Activated naive CD4-positive, alpha-beta T cell treated with anti-CD3 and anti-CD28 coated beads, Interleukin-2, amount 10 ng/mL, durations not matched to agents 7 days and 5 days (primary cell): ENCODE data around the gene SSC5D.
"Not testable (repeated sequence)": the region's sequence is repeated elsewhere in the genome, so short reads cannot be mapped to it uniquely, and the experiment has no call there.

Experiments
- CTCF ChIA-PET: fragments of 350-600 bp; sonication (Branson Sonifier 250); formaldehyde crosslinking; loops from one replicate; lab custom pipeline; 2021; ENCODE audit warnings: antibody characterized with exemption; lab: Charles Lee
- DNase-seq: peaks from one replicate; pipeline ENCODE4 v3.0.0-alpha.2; 2020
- H3K27ac Mint-ChIP-seq: one replicate; pipeline ENCODE4 v1.8.0; 2021; ENCODE audit warnings: mild to moderate bottlenecking, moderate library complexity, mixed read lengths
- H3K27me3 Mint-ChIP-seq: one replicate; pipeline ENCODE4 v1.8.0; 2021; ENCODE audit warnings: mild to moderate bottlenecking, mixed read lengths
- H3K36me3 Mint-ChIP-seq: one replicate; pipeline ENCODE4 v1.8.0; 2021; ENCODE audit warnings: mixed read lengths
- H3K4me1 Mint-ChIP-seq: one replicate; pipeline ENCODE4 v1.8.0; 2021; ENCODE audit warnings: mixed read lengths
- H3K4me3 Mint-ChIP-seq: one replicate; pipeline ENCODE4 v1.8.0; 2021; ENCODE audit warnings: mild to moderate bottlenecking, moderate library complexity, mixed read lengths
- H3K9me3 Mint-ChIP-seq: one replicate; pipeline ENCODE4 v1.8.0; 2021; ENCODE audit warnings: mixed read lengths

Gene SSC5D

GRCh38 chr19:55530996-55531395 lies 42.8 kb downstream of the SSC5D start:
- no peak overlapping the region for H3K4me3 Mint-ChIP-seq
- no peaks in the 10 kb centered on the region for H3K9me3 Mint-ChIP-seq
- no peaks in the 10 kb centered on the region for H3K36me3 Mint-ChIP-seq
- DNase-seq = no peak
- H3K27me3 Mint-ChIP-seq = no peaks in the 10 kb centered on the region
- H3K4me1 Mint-ChIP-seq = no peaks in the 10 kb centered on the region
- CTCF ChIA-PET = no interaction called here
- no peak overlapping the region for H3K27ac Mint-ChIP-seq

GRCh38 chr19:55534280-55534679 lies 46.0 kb downstream of the SSC5D start:
- not testable (repeated sequence) for H3K36me3 Mint-ChIP-seq, H3K4me3 Mint-ChIP-seq
- CTCF ChIA-PET = interaction anchor here (1.5 kb wide), 1 partner anchor 72 kb away, joined by 3 read pairs; the partner anchor contains the start of gene ZNF865

GRCh38 chr19:55535173-55535964 lies 47.1 kb downstream of the SSC5D start:
- Mint-ChIP-seq H3K27me3 (no peaks in the 10 kb centered on the region), H3K36me3 (no peaks in the 10 kb centered on the region), H3K27ac (no peak overlapping the region), H3K4me1 (no peaks in the 10 kb centered on the region), H3K4me3 (no peak overlapping the region), H3K9me3 (no peaks in the 10 kb centered on the region)
- no peak for DNase-seq
- CTCF ChIA-PET = interaction anchor here (0.6 to 1.5 kb wide), 2 partner anchors 70 to 400 kb away, joined by 3 read pairs; partner anchors contain the start of gene ZNF865

More at GRCh38 chr19:55534280-55534679, 46.0 kb downstream of the SSC5D start:
- not testable (repeated sequence) for H3K9me3 Mint-ChIP-seq, H3K4me1 Mint-ChIP-seq, DNase-seq, H3K27me3 Mint-ChIP-seq, H3K27ac Mint-ChIP-seq

- CTCF ChIA-PET = no interaction called here
Measured at GRCh38 chr19:55535965-55536350, 47.7 kb downstream of the SSC5D start.

GRCh38 chr19:55536366-55536765 lies 48.1 kb downstream of the SSC5D start:
- H3K4me1 Mint-ChIP-seq = no peaks in the 10 kb centered on the region
- H3K9me3 Mint-ChIP-seq = no peaks in the 10 kb centered on the region
- H3K27me3 Mint-ChIP-seq = no peaks in the 10 kb centered on the region
- H3K4me3 Mint-ChIP-seq = no peak overlapping the region
- no peak for DNase-seq
- no peak overlapping the region for H3K27ac Mint-ChIP-seq
- CTCF ChIA-PET = no interaction called here
- no peaks in the 10 kb centered on the region for H3K36me3 Mint-ChIP-seq

More at GRCh38 chr19:55535965-55536350, 47.7 kb downstream of the SSC5D start:
- Mint-ChIP-seq H3K27ac (no peak overlapping the region), H3K27me3 (no peaks in the 10 kb centered on the region), H3K4me3 (no peak overlapping the region), H3K4me1 (no peaks in the 10 kb centered on the region), H3K36me3 (no peaks in the 10 kb centered on the region), H3K9me3 (no peaks in the 10 kb centered on the region)
- no peak for DNase-seq

GRCh38 chr19:55536951-55537740 lies 48.9 kb downstream of the SSC5D start, which contains the start of gene SBK2:
TSS of gene SBK2 (minus strand) at chr19:55537133. CDS start at chr19:55536294, 839 bp downstream.
- Mint-ChIP-seq H3K9me3 (no peaks in the 10 kb centered on the region), H3K36me3 (no peaks in the 10 kb centered on the region), H3K4me3 (no peak within 1 kb of the TSS), H3K4me1 (no peaks in the 10 kb centered on the region), H3K27ac (no peak within 1 kb of the TSS), H3K27me3 (no peaks in the 10 kb centered on the region)
- CTCF ChIA-PET = no interaction called here
- no peak for DNase-seq

- no peaks in the 10 kb centered on the region for H3K36me3 Mint-ChIP-seq
- no peak overlapping the region for H3K4me3 Mint-ChIP-seq
- H3K9me3 Mint-ChIP-seq = no peaks in the 10 kb centered on the region
- H3K27ac Mint-ChIP-seq = no peak overlapping the region
- DNase-seq = no peak
- no peaks in the 10 kb centered on the region for H3K27me3 Mint-ChIP-seq
- CTCF ChIA-PET = no interaction called here
- no peaks in the 10 kb centered on the region for H3K4me1 Mint-ChIP-seq
Measured at GRCh38 chr19:55537741-55538111, 49.5 kb downstream of the SSC5D start.

- CTCF ChIA-PET = no interaction called here
- Mint-ChIP-seq H3K27ac (no peak overlapping the region), H3K4me3 (no peak overlapping the region), H3K9me3 (no peaks in the 10 kb centered on the region), H3K36me3 (no peaks in the 10 kb centered on the region), H3K4me1 (no peaks in the 10 kb centered on the region), H3K27me3 (no peaks in the 10 kb centered on the region)
- no peak for DNase-seq
Measured at GRCh38 chr19:55538132-55538531, 49.9 kb downstream of the SSC5D start.

- no peaks in the 10 kb centered on the region for H3K27me3 Mint-ChIP-seq
- no peaks in the 10 kb centered on the region for H3K9me3 Mint-ChIP-seq
- H3K4me1 Mint-ChIP-seq = no peaks in the 10 kb centered on the region
- CTCF ChIA-PET = no interaction called here
- H3K27ac Mint-ChIP-seq = no peak overlapping the region
- no peak overlapping the region for H3K4me3 Mint-ChIP-seq
- DNase-seq = no peak
- H3K36me3 Mint-ChIP-seq = no peaks in the 10 kb centered on the region
Measured at GRCh38 chr19:55539090-55539984, 51.1 kb downstream of the SSC5D start.

- no peak overlapping the region for H3K27ac Mint-ChIP-seq
Measured at GRCh38 chr19:55540619-55541018, 52.4 kb downstream of the SSC5D start.

GRCh38 chr19:55541091-55541490 lies 52.9 kb downstream of the SSC5D start:
- Mint-ChIP-seq H3K4me3 (no peak overlapping the region), H3K27ac (no peak overlapping the region), H3K9me3 (no peaks in the 10 kb centered on the region), H3K27me3 (peaks cover 7% of the 10 kb centered on the region), H3K4me1 (no peaks in the 10 kb centered on the region), H3K36me3 (no peaks in the 10 kb centered on the region)
- DNase-seq = no peak
- CTCF ChIA-PET = no interaction called here

More at GRCh38 chr19:55540619-55541018, 52.4 kb downstream of the SSC5D start:
- CTCF ChIA-PET = no interaction called here
- H3K9me3 Mint-ChIP-seq = no peaks in the 10 kb centered on the region
- no peak for DNase-seq
- no peaks in the 10 kb centered on the region for H3K36me3 Mint-ChIP-seq
- H3K4me1 Mint-ChIP-seq = no peaks in the 10 kb centered on the region
- H3K27me3 Mint-ChIP-seq = peaks cover 3% of the 10 kb centered on the region
- no peak overlapping the region for H3K4me3 Mint-ChIP-seq

- no peaks in the 10 kb centered on the region for H3K4me1 Mint-ChIP-seq
- H3K27ac Mint-ChIP-seq = no peak overlapping the region
- no peak for DNase-seq
- no peak overlapping the region for H3K4me3 Mint-ChIP-seq
- no peaks in the 10 kb centered on the region for H3K9me3 Mint-ChIP-seq
- H3K27me3 Mint-ChIP-seq = peaks cover 17% of the 10 kb centered on the region
- no peaks in the 10 kb centered on the region for H3K36me3 Mint-ChIP-seq
- CTCF ChIA-PET = no interaction called here
Measured at GRCh38 chr19:55542292-55542855, 54.1 kb downstream of the SSC5D start.

GRCh38 chr19:55543567-55543966 lies 55.3 kb downstream of the SSC5D start:
- Mint-ChIP-seq H3K9me3 (no peaks in the 10 kb centered on the region), H3K36me3 (no peaks in the 10 kb centered on the region), H3K4me3 (no peak overlapping the region), H3K27me3 (peaks cover 24% of the 10 kb centered on the region), H3K4me1 (no peaks in the 10 kb centered on the region), H3K27ac (no peak overlapping the region)
- DNase-seq = no peak
- CTCF ChIA-PET = no interaction called here

- H3K27me3 Mint-ChIP-seq = peaks cover 24% of the 10 kb centered on the region
- no peak overlapping the region for H3K4me3 Mint-ChIP-seq
- CTCF ChIA-PET = no interaction called here
- H3K4me1 Mint-ChIP-seq = no peaks in the 10 kb centered on the region
- no peak for DNase-seq
- no peak overlapping the region for H3K27ac Mint-ChIP-seq
- no peaks in the 10 kb centered on the region for H3K9me3 Mint-ChIP-seq
- no peaks in the 10 kb centered on the region for H3K36me3 Mint-ChIP-seq
Measured at GRCh38 chr19:55544014-55544413, 55.8 kb downstream of the SSC5D start.
